ENCODE data around the gene NUP98.

The NUP98 gene

DNA sequence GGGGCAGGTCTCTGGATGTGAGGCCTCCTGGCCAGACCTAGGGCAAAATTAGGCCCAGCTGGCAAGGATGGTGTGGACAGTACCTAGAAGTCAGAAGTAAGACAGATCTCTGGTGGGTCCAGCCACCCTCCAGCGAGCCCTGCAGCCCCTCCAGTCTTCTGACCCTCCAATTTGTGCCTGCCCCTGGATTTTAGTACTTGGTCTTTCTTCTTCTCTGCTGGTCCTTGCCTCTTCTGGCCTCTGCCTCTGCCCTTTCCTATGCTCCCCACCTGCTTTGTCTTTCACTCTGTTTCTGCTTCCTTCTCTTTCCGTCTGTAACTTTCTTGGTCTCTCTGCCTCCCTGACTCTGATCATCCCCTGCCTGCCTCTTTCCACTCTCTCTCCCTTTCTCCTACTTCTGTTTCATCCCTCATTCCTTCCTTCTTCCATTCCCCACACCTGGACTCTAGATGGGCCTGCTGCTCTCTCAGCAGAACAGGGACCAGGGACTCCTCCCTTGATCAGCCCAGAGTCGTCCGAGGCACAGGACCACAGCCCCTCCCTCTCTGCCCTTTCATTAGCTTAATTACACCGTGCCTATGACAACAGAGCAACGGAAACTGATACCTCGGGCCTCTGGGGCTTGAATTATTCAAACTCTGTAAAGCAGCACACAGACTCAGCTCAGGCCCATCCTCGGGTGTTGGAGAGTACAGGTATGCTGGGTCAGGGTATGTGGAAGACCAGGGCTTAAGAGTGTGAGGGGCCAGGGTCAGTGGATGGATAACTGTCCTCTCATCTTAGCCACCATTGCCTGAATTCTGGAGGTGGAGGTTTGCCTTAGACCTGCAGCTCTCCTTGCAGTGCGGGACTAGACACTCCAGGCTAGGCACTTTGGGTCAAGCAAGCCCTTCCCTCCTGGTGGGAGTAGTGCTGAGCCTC lies 125.8 kb downstream of the NUP98 start, which contains the start of gene CHRNA10:
TSS of gene CHRNA10 (minus strand) at position 51 of the 921 bp plus-strand sequence. CDS start 72 bp downstream, outside the sequence.
- Mint-ChIP-seq H3K4me1 (no peaks in the 10 kb centered on the region), H3K36me3 (ENCODE audit: low read depth) (peaks cover 66% of the 10 kb centered on the region), H3K9me3 (no peaks in the 10 kb centered on the region), H3K27me3 (ENCODE audit: low read depth) (no peaks in the 10 kb centered on the region), H3K27ac (no peak within 1 kb of the TSS), H3K4me3 (no peak within 1 kb of the TSS)
- TF ChIP-seq, protein P1, sequence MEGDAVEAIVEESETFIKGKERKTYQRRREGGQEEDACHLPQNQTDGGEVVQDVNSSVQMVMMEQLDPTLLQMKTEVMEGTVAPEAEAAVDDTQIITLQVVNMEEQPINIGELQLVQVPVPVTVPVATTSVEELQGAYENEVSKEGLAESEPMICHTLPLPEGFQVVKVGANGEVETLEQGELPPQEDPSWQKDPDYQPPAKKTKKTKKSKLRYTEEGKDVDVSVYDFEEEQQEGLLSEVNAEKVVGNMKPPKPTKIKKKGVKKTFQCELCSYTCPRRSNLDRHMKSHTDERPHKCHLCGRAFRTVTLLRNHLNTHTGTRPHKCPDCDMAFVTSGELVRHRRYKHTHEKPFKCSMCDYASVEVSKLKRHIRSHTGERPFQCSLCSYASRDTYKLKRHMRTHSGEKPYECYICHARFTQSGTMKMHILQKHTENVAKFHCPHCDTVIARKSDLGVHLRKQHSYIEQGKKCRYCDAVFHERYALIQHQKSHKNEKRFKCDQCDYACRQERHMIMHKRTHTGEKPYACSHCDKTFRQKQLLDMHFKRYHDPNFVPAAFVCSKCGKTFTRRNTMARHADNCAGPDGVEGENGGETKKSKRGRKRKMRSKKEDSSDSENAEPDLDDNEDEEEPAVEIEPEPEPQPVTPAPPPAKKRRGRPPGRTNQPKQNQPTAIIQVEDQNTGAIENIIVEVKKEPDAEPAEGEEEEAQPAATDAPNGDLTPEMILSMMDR (IDR thresholded peaks at IDR 0.05; ENCODE audit: unreplicated experiment in 3 of 3), result no peak

DNA sequence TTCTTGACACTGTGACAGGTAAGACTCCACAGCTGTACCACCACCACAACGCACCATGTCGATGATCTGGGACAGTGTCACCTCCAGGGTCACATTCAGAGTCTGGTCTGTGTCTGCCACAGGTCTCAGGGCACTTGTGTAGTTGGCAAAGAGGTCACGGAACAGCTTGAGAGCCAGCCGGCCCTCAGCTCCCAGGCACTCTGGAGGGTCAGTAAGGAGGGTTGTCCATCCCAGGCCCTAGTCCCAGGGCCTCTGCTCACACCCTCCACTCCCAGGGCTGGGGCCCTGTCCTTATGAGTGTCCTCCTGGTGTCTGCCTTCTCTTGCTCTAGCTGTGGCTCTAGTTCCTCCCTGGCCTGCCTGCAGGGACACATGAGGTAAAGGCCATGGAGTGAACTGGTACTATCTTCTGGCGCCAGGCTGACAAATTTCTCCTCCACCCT lies 127.6 kb downstream of the NUP98 start:
- Mint-ChIP-seq H3K4me1 (no peaks in the 10 kb centered on the region), H3K27ac (no peak overlapping the region), H3K9me3 (no peaks in the 10 kb centered on the region), H3K27me3 (ENCODE audit: low read depth) (no peaks in the 10 kb centered on the region), H3K4me3 (no peak overlapping the region), H3K36me3 (ENCODE audit: low read depth) (peaks cover 67% of the 10 kb centered on the region)
- TF ChIP-seq, protein P1 (IDR thresholded peaks at IDR 0.05; ENCODE audit: unreplicated experiment in 3 of 3), result no peak

DNA sequence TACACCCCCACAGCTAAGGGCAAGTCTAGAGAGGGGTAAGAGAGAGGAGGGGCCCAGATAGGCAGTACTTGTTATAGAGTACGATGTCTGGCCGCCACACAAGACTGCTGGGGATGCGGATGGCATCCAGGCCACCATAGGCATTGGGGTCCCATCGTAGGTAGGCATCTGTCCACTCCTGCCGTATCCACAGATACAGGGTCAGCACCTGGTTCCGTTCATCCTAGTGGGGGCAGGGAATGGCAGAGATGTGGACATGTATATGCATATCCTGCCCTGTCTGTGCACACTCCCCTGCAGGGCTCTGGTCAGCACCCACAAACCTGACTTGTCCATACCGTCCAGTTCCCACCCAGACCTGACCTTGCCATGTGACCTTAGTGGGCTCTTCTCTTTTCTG lies 128.2 kb downstream of the NUP98 start:
- TF ChIP-seq, protein P1 (IDR thresholded peaks at IDR 0.05; ENCODE audit: unreplicated experiment in 3 of 3), result no peak
- no peak overlapping the region for H3K4me3 Mint-ChIP-seq
- H3K27ac Mint-ChIP-seq, result no peak overlapping the region
- no peaks in the 10 kb centered on the region for H3K4me1 Mint-ChIP-seq
- H3K27me3 Mint-ChIP-seq (ENCODE audit: low read depth), result no peaks in the 10 kb centered on the region
- H3K36me3 Mint-ChIP-seq (ENCODE audit: low read depth), result peaks cover 64% of the 10 kb centered on the region
- no peaks in the 10 kb centered on the region for H3K9me3 Mint-ChIP-seq

DNA sequence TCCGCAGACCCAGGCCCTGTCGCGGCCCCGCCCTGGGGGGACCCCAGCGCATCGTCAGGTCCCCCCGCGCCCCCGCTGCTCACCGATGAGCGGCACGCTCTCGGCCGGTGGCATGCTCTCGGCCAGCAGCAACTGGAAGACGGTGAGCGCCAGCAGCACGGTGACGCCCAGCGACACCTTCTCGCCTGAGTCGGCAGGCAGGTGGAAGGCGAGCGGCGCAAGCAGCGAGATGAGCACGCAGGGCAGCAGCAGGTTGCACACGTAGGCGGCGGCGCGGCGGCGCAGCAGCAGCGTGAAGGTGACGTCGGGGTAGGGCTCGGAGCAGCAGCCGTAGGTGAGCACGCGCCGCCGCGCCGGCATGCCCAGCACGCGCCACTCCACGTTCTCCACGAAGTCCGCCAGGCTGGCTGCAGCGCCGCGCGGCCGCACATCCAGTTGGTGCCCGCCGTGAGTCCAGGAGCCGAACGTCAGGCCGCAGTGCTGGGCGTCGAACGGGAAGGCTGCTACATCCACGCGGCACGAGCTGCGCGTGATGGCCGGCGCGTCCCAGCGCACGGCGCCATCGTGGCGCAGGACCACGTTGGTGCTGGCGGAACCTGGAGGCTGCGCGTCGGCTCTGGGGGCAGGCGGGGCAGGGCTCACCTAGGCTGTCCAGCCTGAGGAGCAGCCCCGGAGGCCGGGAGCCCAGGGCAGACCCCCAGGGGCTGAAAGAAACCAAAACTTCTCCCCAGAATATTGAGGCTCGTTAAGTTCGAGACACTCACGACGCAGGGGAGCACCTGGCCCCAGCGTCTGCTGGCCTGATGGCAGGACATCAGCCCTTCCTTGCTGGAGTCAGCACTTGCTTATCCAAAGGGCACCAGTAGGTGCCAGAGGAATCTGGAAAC lies 130.0 kb downstream of the NUP98 start:
- H3K4me3 Mint-ChIP-seq, result no peak overlapping the region
- H3K4me1 Mint-ChIP-seq, result no peaks in the 10 kb centered on the region
- no peaks in the 10 kb centered on the region for H3K27me3 Mint-ChIP-seq (ENCODE audit: low read depth)
- peaks cover 62% of the 10 kb centered on the region for H3K36me3 Mint-ChIP-seq (ENCODE audit: low read depth)
- no peaks in the 10 kb centered on the region for H3K9me3 Mint-ChIP-seq
- TF ChIP-seq, protein P1 (IDR thresholded peaks at IDR 0.05; ENCODE audit: unreplicated experiment in 3 of 3), result no peak
- H3K27ac Mint-ChIP-seq, result no peak overlapping the region

GRCh38 chr11:3666023-3666530 lies 131.3 kb downstream of the NUP98 start:
- Mint-ChIP-seq H3K4me1 (no peaks in the 10 kb centered on the region), H3K27ac (no peak overlapping the region), H3K36me3 (ENCODE audit: low read depth) (peaks cover 54% of the 10 kb centered on the region), H3K27me3 (ENCODE audit: low read depth) (no peaks in the 10 kb centered on the region), H3K9me3 (no peaks in the 10 kb centered on the region), H3K4me3 (no peak overlapping the region)
- TF ChIP-seq, protein P1 (IDR thresholded peaks at IDR 0.05; ENCODE audit: unreplicated experiment in 3 of 3), result no peak

Measured in nephron (organoid).